Natural killer cell (primary cell): ENCODE results near the gene MYCL. TPM values are rescaled to one million over a fixed set of nuclear protein-coding genes. Genes with fewer than 3 reads are reported as not detected.

Experiments
- ATAC-seq, 3 donors: fragments of 150-1000 bp in 2 of 3; fragments of 200-7000 bp in 1 of 3; cut with Tn5 transposase; 1 replicate in 1 of 3; 2 replicates in 2 of 3; pipeline ENCODE4 v1.10.0; 2021; ENCODE audit warnings: mild to moderate bottlenecking in 2 of 3, moderate library complexity in 2 of 3
- DNase-seq, 2 donors: peaks; one replicate each; pipeline versions ENCODE4 v3.0.0 to v3.0.0-alpha.2; 2013 to 2021; ENCODE audit warnings: mixed read lengths in 1 of 2
- H3K27ac ChIP-seq: one replicate; pipeline ENCODE4 v1.5.1; 2013; ENCODE audit warnings: mild to moderate bottlenecking, low read length
- H3K27me3 ChIP-seq: one replicate; pipeline ENCODE4 v1.6.1; 2013; ENCODE audit warnings: low read length; ENCODE audit not compliant: control insufficient read depth, insufficient read depth
- H3K36me3 ChIP-seq: one replicate; pipeline ENCODE4 v1.6.1; 2013; ENCODE audit warnings: low read length; ENCODE audit not compliant: control insufficient read depth, insufficient read depth
- H3K4me1 ChIP-seq: one replicate; pipeline ENCODE4 v1.6.1; 2013; ENCODE audit warnings: low read length; ENCODE audit not compliant: control insufficient read depth, insufficient read depth
- H3K4me3 ChIP-seq: one replicate; pipeline ENCODE4 v1.5.1; 2013; ENCODE audit warnings: low read length
- H3K9me3 ChIP-seq: one replicate; pipeline ENCODE4 v1.6.1; 2013; ENCODE audit warnings: low read length; ENCODE audit not compliant: control insufficient read depth, insufficient read depth
- H3K27ac Mint-ChIP-seq, 2 donors: one replicate each; pipeline ENCODE4 v1.8.0; 2022; ENCODE audit warnings: mild to moderate bottlenecking in 2 of 2, mixed read lengths in 2 of 2, moderate library complexity in 1 of 2
- H3K27me3 Mint-ChIP-seq, 2 donors: one replicate each; pipeline ENCODE4 v1.8.0; 2022; ENCODE audit warnings: low read depth in 2 of 2, mixed read lengths in 2 of 2
- H3K36me3 Mint-ChIP-seq: one replicate; pipeline ENCODE4 v1.8.0; 2022; ENCODE audit warnings: mixed read lengths
- H3K4me1 Mint-ChIP-seq, 2 donors: one replicate each; pipeline ENCODE4 v1.8.0; 2022; ENCODE audit warnings: mixed read lengths in 2 of 2
- H3K4me3 Mint-ChIP-seq: one replicate; pipeline ENCODE4 v1.8.0; 2022; ENCODE audit warnings: mild to moderate bottlenecking, moderate library complexity, mixed read lengths
- H3K9me3 Mint-ChIP-seq, 2 donors: one replicate each; pipeline ENCODE4 v1.8.0; 2022; ENCODE audit warnings: mixed read lengths in 2 of 2
- WGBS: methylation state at CpG from one replicate; pipeline ENCODE4 v1.1.7; 2013; ENCODE audit warnings: missing lambda C conversion rate; ENCODE audit not compliant: insufficient coverage; 5-methylcytosine and 5-hydroxymethylcytosine counted together
- intact Hi-C: fragments of 100-400 bp; cut with micrococcal nuclease; formaldehyde crosslinking; loops from one replicate; pipeline ENCODE4 v1.14.2; 2022
- total RNA-seq, 4 donors: library from RNA; stranded (reverse); fragments of 120-200 nt in 1 of 4; gene quantifications; one replicate each; pipeline versions ENCODE4 v1.2.3 to v1.2.4, GENCODE V29; 2013 to 2022
- TF ChIP-seq, protein P1 (sequence below): fragments of 200-600 bp; IDR thresholded peaks from one replicate; pipeline ENCODE4 v1.8.0; 2022; ENCODE audit warnings: antibody characterized with exemption

Gene MYCL
- total RNA-seq, 3 donors from 2014 or later (not counting 1 experiment from before 2014, with no cell fraction given) = 0.70 to 1.9 (median 0.92) TPM

- peaks cover 0 to 2% of the 10 kb centered on the region in 2 donors for H3K4me1 Mint-ChIP-seq
- no peak overlapping the region for H3K27ac Mint-ChIP-seq
- H3K36me3 ChIP-seq = no peaks in the 10 kb centered on the region
- H3K4me3 ChIP-seq = no peak overlapping the region
- H3K4me1 ChIP-seq = no peaks in the 10 kb centered on the region
- H3K27ac ChIP-seq = no peak overlapping the region
- ATAC-seq (no peak), DNase-seq (no peak)
- WGBS = 72% methylated on average over 3 of the region's 3 CpGs
- no peaks in the 10 kb centered on the region for H3K36me3 Mint-ChIP-seq
- intact Hi-C loops = no loop called here
- H3K27me3 ChIP-seq = peaks cover 12% of the 10 kb centered on the region
- H3K27me3 Mint-ChIP-seq = peaks cover 32 to 60% of the 10 kb centered on the region in 2 donors
- H3K9me3 Mint-ChIP-seq = no peaks in the 10 kb centered on the region
- H3K4me3 Mint-ChIP-seq = no peak overlapping the region
- H3K9me3 ChIP-seq = no peaks in the 10 kb centered on the region
- TF ChIP-seq, protein P1, sequence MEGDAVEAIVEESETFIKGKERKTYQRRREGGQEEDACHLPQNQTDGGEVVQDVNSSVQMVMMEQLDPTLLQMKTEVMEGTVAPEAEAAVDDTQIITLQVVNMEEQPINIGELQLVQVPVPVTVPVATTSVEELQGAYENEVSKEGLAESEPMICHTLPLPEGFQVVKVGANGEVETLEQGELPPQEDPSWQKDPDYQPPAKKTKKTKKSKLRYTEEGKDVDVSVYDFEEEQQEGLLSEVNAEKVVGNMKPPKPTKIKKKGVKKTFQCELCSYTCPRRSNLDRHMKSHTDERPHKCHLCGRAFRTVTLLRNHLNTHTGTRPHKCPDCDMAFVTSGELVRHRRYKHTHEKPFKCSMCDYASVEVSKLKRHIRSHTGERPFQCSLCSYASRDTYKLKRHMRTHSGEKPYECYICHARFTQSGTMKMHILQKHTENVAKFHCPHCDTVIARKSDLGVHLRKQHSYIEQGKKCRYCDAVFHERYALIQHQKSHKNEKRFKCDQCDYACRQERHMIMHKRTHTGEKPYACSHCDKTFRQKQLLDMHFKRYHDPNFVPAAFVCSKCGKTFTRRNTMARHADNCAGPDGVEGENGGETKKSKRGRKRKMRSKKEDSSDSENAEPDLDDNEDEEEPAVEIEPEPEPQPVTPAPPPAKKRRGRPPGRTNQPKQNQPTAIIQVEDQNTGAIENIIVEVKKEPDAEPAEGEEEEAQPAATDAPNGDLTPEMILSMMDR = no peak
These were observed 6.7 kb downstream of the MYCL start for GRCh38 chr1:39894884-39895495.

- Mint-ChIP-seq H3K4me3 (no peak overlapping the region), H3K9me3 (no peaks in the 10 kb centered on the region), H3K27ac (no peak overlapping the region), H3K36me3 (no peaks in the 10 kb centered on the region), H3K4me1 (no peaks in the 10 kb centered on the region), H3K27me3 (peaks cover 21 to 44% of the 10 kb centered on the region in 2 donors)
- 40% methylated on average over 5 of the region's 6 CpGs for WGBS
- Histone ChIP-seq H3K36me3 (no peaks in the 10 kb centered on the region), H3K4me3 (no peak overlapping the region), H3K9me3 (no peaks in the 10 kb centered on the region), H3K27ac (no peak overlapping the region), H3K27me3 (no peaks in the 10 kb centered on the region), H3K4me1 (no peaks in the 10 kb centered on the region)
- TF ChIP-seq, protein P1 = no peak
- DNase-seq (no peak), ATAC-seq (no peak)
- intact Hi-C loops = no loop called here
These were observed 8.8 kb downstream of the MYCL start for GRCh38 chr1:39892601-39893595.

- no peak for DNase-seq
- no peaks in the 10 kb centered on the region for H3K36me3 Mint-ChIP-seq
- H3K9me3 Mint-ChIP-seq = no peaks in the 10 kb centered on the region
- no peak overlapping the region for H3K4me3 Mint-ChIP-seq
- Histone ChIP-seq H3K4me1 (no peaks in the 10 kb centered on the region), H3K27ac (no peak overlapping the region), H3K27me3 (no peaks in the 10 kb centered on the region), H3K36me3 (no peaks in the 10 kb centered on the region), H3K9me3 (no peaks in the 10 kb centered on the region), H3K4me3 (no peak overlapping the region)
- ATAC-seq = no peak
- 100% methylated on average over 1 of the region's 1 CpG for WGBS
- intact Hi-C loops = no loop called here
- TF ChIP-seq, protein P1 = no peak
- H3K27ac Mint-ChIP-seq = no peak overlapping the region
- H3K4me1 Mint-ChIP-seq = no peaks in the 10 kb centered on the region
- H3K27me3 Mint-ChIP-seq = peaks cover 20 to 31% of the 10 kb centered on the region in 2 donors
These were observed 10.8 kb downstream of the MYCL start for GRCh38 chr1:39890880-39891279.
